Activated gamma-delta T cell (primary cell): ENCODE results near the gene LY6G6C.

Source experiments
- DNase-seq: peaks from one replicate; lab custom pipeline; 2025; lab: John Stamatoyannopoulos, UW

LY6G6C gene

DNA sequence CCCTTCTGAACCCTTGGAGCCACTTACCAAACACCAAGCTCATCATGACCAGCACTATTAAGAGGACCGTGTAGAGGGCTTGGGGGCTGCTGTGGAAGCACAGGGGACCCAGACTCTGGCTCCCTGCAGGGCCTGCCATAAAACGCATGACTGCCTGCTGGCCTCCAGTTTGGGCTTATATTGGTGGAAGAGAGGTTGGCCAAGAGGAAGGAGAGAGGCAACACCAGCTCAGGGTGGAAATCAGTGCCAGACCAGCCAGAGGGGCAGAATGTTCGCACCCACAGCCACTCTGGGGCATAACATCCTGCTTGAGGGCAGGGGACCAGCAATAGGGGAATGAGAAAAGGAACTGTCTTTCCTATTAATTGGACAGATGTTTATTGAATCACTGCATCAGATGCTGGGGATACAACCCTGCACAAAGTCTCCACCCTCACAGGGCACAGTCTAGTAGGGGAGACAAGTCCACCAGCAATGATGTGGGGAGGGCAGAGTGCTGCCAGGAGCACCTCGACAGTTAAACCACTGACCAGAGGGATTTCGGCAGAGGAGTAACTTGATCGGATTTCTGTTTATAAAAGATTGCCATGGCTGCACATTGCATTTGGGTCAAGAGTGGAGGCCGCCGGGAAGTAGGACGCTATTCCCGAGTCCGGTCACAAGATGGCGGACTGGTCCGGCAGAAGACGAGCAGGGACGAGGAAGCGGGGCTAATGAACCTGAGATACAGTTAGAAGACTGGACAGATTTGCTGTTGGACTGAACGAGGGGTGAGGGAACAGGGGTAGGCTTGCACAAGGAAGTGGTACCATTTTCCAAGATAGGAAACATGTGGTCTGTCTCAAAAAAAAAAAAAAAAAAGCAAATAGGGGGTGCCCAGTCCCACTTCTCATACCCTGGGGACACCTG, 41.1 kb downstream of the LY6G6C start, which contains the start of gene LY6G5C:
LY6G5C (minus strand) TSS at position 842 of the 909 bp plus-strand sequence; CDS start at position 148, 694 bp downstream.
- no peak for DNase-seq

DNA sequence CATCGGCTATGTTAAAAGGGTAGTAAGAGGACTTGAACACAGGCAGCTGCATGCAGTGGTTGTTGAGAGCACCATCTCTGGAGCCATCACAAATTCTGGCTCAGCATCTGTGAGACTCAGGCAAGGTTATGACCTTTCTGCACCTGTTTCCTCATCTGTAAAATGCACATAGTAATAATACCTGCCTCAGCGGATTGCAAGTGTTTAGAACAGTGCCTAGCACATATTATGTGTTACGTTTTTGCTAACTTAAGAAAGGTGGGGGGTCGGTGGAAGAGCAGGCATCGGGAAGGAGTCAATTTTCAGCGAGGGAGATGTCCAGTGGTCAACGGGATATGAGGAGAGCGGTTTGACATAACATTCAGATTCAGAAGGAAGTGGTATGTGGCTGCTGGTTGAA, 43.6 kb downstream of the LY6G6C start:
- no peak for DNase-seq

DNA sequence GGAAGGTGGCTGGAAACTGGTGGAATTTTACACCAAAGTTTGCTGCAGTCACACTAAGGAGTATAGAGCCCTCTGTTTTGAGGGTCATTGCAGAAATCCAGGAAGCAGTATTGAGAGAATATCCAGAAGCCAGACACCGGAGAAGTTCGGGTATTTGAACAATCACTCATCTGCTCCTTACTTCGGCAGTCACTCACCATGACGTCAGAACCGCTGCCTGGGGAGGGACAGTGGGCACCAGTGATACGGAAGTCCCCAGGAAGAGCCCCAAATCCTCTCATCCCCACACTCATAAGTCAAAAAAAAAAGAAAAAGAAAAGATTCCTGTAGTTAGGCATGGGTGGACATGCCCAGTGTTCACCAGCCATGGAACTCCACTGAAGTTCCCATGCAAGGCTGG, 44.6 kb downstream of the LY6G6C start:
- DNase-seq, result no peak

DNA sequence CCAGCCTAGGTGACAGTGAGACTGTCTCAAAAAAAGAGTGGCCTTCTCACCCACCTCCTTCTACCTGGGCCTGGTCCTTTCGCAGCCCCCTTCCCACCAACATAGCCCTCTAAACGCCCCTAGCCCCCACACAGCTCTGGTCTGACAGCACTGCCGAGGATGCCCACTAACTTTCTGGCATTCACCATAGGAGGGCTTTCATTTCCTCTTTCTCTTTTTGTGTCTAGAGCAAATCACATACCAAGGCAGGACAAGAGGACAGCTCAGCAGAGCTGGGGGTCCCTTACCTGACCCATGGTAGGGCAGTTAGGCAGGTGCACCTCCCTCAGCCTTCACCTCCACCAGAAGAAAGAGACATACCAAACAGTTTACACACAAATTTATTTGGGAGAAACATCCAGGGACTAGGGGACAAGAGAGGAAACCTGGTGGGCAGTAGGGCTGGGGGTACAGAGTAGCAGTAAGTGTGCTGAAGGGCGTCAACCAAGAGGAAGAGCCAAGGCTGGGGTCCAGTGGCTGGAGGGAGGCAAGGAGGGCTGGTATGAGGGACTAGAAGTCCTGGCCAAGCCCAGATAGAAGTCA, 45.1 kb downstream of the LY6G6C start:
- no peak for DNase-seq

DNA sequence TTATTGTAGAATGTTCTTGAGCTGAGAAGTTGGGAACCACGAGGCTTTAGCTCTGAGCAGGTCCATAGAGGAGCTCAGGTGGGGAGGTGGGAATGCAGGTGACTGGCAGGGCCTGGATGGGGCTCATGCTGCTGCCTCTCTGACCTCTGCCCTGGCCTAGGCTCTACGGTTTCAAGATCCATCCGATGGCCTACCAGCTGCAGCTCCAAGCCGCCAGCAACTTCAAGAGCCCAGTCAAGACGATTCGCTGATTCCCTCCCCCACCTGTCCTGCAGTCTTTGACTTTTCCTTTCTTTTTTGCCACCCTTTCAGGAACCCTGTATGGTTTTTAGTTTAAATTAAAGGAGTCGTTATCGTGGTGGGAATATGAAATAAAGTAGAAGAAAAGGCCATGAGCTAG, 51.9 kb downstream of the LY6G6C start, which contains the start of gene LY6G5B:
LY6G5B (plus strand) TSS at position 301 of the 400 bp plus-strand sequence. CDS start 975 bp downstream, outside the sequence.
- DNase-seq, result no peak
